Loucy (cell line): Measurements from ENCODE around the gene MAP3K21.

Source experiments
- H2AFZ ChIP-seq: fragments of 200-600 bp; sonication (generic); 2 replicates; pipeline ENCODE4 v1.6.0; 2016; ENCODE audit warnings: antibody characterized with exemption, mild to moderate bottlenecking, low read length, moderate library complexity
- H3F3A ChIP-seq: fragments of 200-600 bp; 2 replicates; pipeline ENCODE4 v1.6.0; 2016; ENCODE audit warnings: antibody characterized with exemption, low read depth, mild to moderate bottlenecking
- H3K27me3 ChIP-seq: fragments of 200-600 bp; sonication (generic); 2 replicates; pipeline ENCODE4 v1.6.1; 2014; ENCODE audit warnings: low read length, mild to moderate bottlenecking; ENCODE audit not compliant: insufficient read depth, poor library complexity, severe bottlenecking
- H3K36me3 ChIP-seq: fragments of 200-600 bp; sonication (generic); 2 replicates; pipeline ENCODE4 v1.6.1; 2016; ENCODE audit warnings: low read length; ENCODE audit not compliant: insufficient read depth
- H3K4me1 ChIP-seq: fragments of 200-600 bp; sonication (generic); 2 replicates; pipeline ENCODE4 v1.5.1; 2014; ENCODE audit warnings: low read length, mild to moderate bottlenecking; ENCODE audit not compliant: insufficient read depth, poor library complexity, severe bottlenecking
- H3K4me2 ChIP-seq: fragments of 200-600 bp; sonication (generic); 2 replicates; pipeline ENCODE4 v1.6.0; 2014; ENCODE audit warnings: antibody characterized with exemption, low read length, low read depth, mild to moderate bottlenecking; ENCODE audit not compliant: poor library complexity, severe bottlenecking
- H3K4me3 ChIP-seq: fragments of 200-600 bp; sonication (generic); 2 replicates; pipeline ENCODE4 v1.5.1; 2014; ENCODE audit warnings: low read length, mild to moderate bottlenecking, mixed read lengths; ENCODE audit not compliant: poor library complexity, severe bottlenecking
- H3K79me2 ChIP-seq: fragments of 200-600 bp; sonication (generic); 2 replicates; pipeline ENCODE4 v1.6.1; 2014; ENCODE audit warnings: low read length; ENCODE audit not compliant: insufficient read depth
- H3K9ac ChIP-seq: fragments of 200-600 bp; sonication (generic); 2 replicates; pipeline ENCODE4 v1.6.0; 2014; ENCODE audit warnings: mild to moderate bottlenecking, low read depth, low read length, moderate library complexity; ENCODE audit not compliant: poor library complexity, severe bottlenecking
- H3K9me2 ChIP-seq: fragments of 200-600 bp; sonication (generic); replicated peaks from 2 replicates; pipeline ENCODE4 v1.6.1; 2016; ENCODE audit warnings: low read depth, low read length, mixed read lengths
- H3K9me3 ChIP-seq: fragments of 200-600 bp; sonication (generic); 2 replicates; pipeline ENCODE4 v1.6.1; 2014; ENCODE audit warnings: mild to moderate bottlenecking, antibody characterized with exemption, low read length, low read depth; ENCODE audit not compliant: insufficient read depth
- H4K20me1 ChIP-seq: fragments of 200-600 bp; sonication (generic); 2 replicates; pipeline ENCODE4 v1.6.0; 2014; ENCODE audit warnings: antibody characterized with exemption, low read length, mild to moderate bottlenecking; ENCODE audit not compliant: insufficient read depth, poor library complexity, severe bottlenecking
- CTCF ChIP-seq: fragments of 200-600 bp; sonication (generic); conservative IDR thresholded peaks from 2 replicates; pipeline ENCODE4 v1.5.1; 2014; ENCODE audit warnings: mild to moderate bottlenecking, antibody characterized with exemption, low read length
- EZH2phosphoT487 ChIP-seq: fragments of 200-600 bp; IDR thresholded peaks from 2 replicates; pipeline ENCODE4 v1.6.1; 2018; ENCODE audit warnings: antibody characterized with exemption, mild to moderate bottlenecking, moderate library complexity, borderline replicate concordance

Gene MAP3K21

DNA sequence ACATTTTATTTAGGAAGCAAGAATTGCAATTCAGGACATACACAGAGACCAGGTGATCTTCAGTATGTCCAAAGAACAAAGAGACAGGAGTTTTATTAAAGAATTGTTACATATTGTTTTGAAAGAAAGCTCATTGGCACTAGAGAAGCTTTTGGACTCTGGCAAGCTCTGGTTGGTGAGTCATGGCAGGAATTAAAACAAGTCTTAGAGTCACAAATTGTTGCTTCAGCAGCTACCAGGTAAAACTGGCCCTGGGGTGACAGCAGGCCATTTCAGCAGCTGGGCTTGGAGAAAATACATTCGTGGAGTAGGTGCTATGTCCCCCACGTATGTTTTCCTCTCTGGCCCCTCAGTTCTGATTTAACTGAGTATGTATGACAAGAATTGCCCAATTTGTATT is 58.8 kb downstream of the MAP3K21 start:
- H3K79me2 ChIP-seq: no peaks in the 10 kb centered on the region
- H2AFZ ChIP-seq: no peak overlapping the region
- TF ChIP-seq EZH2phosphoT487: no peak
- no peak for TF ChIP-seq CTCF
- peaks cover 14% of the 10 kb centered on the region; the same call in 1 of the 2 replicates for H3K36me3 ChIP-seq
- no peaks in the 10 kb centered on the region for H3K9me2 ChIP-seq
- H3K4me1 ChIP-seq: no peaks in the 10 kb centered on the region
- no peak overlapping the region for H3K4me2 ChIP-seq
- no peak overlapping the region for H3K9ac ChIP-seq
- H3K9me3 ChIP-seq: peaks cover 2% of the 10 kb centered on the region; the same call in 1 of the 2 replicates
- H3K27me3 ChIP-seq: no peaks in the 10 kb centered on the region
- no peaks in the 10 kb centered on the region for H4K20me1 ChIP-seq
- no peaks in the 10 kb centered on the region for H3F3A ChIP-seq
- no peak overlapping the region for H3K4me3 ChIP-seq

GRCh38 chr1:233387585-233387984 is 60.1 kb downstream of the MAP3K21 start:
- no peak overlapping the region for H3K9ac ChIP-seq
- no peak overlapping the region for H3K4me2 ChIP-seq

GRCh38 chr1:233389169-233389568 is 61.6 kb downstream of the MAP3K21 start:
- H3K9me3 ChIP-seq: no peaks in the 10 kb centered on the region
- no peaks in the 10 kb centered on the region for H3K9me2 ChIP-seq
- no peak overlapping the region for H3K4me3 ChIP-seq
- H3K4me2 ChIP-seq: no peak overlapping the region
- H3K4me1 ChIP-seq: no peaks in the 10 kb centered on the region
- no peaks in the 10 kb centered on the region for H3K27me3 ChIP-seq
- H3K9ac ChIP-seq: no peak overlapping the region
- no peaks in the 10 kb centered on the region for H3K36me3 ChIP-seq
- H3F3A ChIP-seq: no peaks in the 10 kb centered on the region
- TF ChIP-seq CTCF (no peak), EZH2phosphoT487 (no peak)
- H2AFZ ChIP-seq: no peak overlapping the region
- H4K20me1 ChIP-seq: no peaks in the 10 kb centered on the region
- H3K79me2 ChIP-seq: no peaks in the 10 kb centered on the region

More at GRCh38 chr1:233387585-233387984, 60.1 kb downstream of the MAP3K21 start:
- Histone ChIP-seq H3K4me1 (no peaks in the 10 kb centered on the region), H2AFZ (no peak overlapping the region), H3K27me3 (no peaks in the 10 kb centered on the region), H3K79me2 (no peaks in the 10 kb centered on the region), H3K36me3 (peaks cover 8% of the 10 kb centered on the region; the same call in 1 of the 2 replicates), H3F3A (no peaks in the 10 kb centered on the region), H4K20me1 (no peaks in the 10 kb centered on the region), H3K9me2 (no peaks in the 10 kb centered on the region), H3K9me3 (0 out of 2 replicates have a peak, but pooled peaks cover 1% of the 10 kb centered on the region), H3K4me3 (no peak overlapping the region)
- no peak for TF ChIP-seq EZH2phosphoT487
- TF ChIP-seq CTCF: no peak
